HG03521 (cell line): Measurements from ENCODE around the gene RABGEF1.
"Not testable (repeated sequence)": the region's sequence is repeated elsewhere in the genome, so short reads cannot be mapped to it uniquely, and the experiment has no call there.

Experiments used
- ATAC-seq: cut with Tn5 transposase; IDR thresholded peaks from one replicate; pipeline ENCODE4 v1.9.1; 2021; ENCODE audit warnings: mild to moderate bottlenecking, moderate library complexity; ENCODE audit not compliant: unreplicated experiment

The RABGEF1 gene

GRCh38 chr7:66740302-66740979, at the start of gene RABGEF1:
TSS of gene RABGEF1 (plus strand) at chr7:66740733. CDS start at chr7:66771900, 31,167 bp downstream.
- ATAC-seq: peak; percentile 78

- ATAC-seq: no peak
Observed at GRCh38 chr7:66693331-66693730, 47.2 kb upstream of the RABGEF1 start.

- ATAC-seq: no peak
Observed at GRCh38 chr7:66694286-66694685, 46.2 kb upstream of the RABGEF1 start.

DNA sequence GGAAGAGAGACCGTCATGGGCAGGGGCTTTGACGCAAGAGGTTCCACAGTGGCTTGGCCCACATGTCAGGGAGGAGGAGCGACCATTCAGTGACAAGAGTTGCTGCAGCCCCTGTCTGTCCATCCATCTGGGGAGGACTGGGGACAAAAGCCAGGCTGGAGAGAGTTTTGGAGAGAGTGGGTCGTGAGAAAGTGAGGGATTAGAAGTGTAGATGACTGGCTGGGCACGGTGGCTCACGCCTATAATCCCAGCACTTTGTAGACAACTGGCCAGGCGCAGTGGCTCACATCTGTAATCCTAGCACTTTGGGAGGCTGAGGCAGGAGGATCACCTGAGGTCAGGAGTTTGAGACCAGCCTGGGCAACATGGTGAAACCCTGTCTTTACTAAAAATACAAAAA, 45.1 kb upstream of the RABGEF1 start:
- not testable (repeated sequence) for ATAC-seq

GRCh38 chr7:66696134-66696533, 44.4 kb upstream of the RABGEF1 start:
- ATAC-seq: not testable (repeated sequence)

DNA sequence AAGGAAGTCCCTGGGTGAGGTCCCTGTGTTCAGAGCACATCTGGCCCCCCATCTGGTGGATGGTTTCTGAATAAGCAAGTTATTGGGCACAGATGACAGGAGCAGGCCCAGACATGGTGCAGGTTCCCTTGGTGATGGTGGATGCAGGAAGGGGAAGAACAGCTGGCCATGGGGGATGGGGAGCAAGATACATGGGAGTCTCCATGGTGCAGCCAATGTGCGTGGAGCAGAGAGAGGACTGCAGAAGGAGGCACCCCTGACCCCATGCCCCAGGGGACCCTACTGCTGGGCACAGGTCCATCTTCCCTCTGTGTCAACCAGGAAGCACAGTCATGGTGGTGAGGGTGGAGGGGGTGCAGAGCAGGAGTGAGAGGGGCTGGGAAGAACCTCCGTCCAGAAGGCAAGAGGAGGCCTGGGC, 43.8 kb upstream of the RABGEF1 start:
- ATAC-seq: no peak

GRCh38 chr7:66697449-66698438, 42.8 kb upstream of the RABGEF1 start:
- ATAC-seq: no peak

GRCh38 chr7:66698652-66699205, 41.8 kb upstream of the RABGEF1 start:
- ATAC-seq: no peak

- no peak for ATAC-seq
Observed at GRCh38 chr7:66699998-66700397, 40.5 kb upstream of the RABGEF1 start.

- no peak for ATAC-seq
Observed at GRCh38 chr7:66700633-66701131, 39.9 kb upstream of the RABGEF1 start.

GRCh38 chr7:66707825-66708224, 32.7 kb upstream of the RABGEF1 start:
- no peak for ATAC-seq

- not testable (repeated sequence) for ATAC-seq
Observed at GRCh38 chr7:66710752-66711151, 29.8 kb upstream of the RABGEF1 start.

- ATAC-seq: no peak
Observed at GRCh38 chr7:66713687-66714086, 26.8 kb upstream of the RABGEF1 start.

- not testable (repeated sequence) for ATAC-seq
Observed at GRCh38 chr7:66716634-66717033, 23.9 kb upstream of the RABGEF1 start.

DNA sequence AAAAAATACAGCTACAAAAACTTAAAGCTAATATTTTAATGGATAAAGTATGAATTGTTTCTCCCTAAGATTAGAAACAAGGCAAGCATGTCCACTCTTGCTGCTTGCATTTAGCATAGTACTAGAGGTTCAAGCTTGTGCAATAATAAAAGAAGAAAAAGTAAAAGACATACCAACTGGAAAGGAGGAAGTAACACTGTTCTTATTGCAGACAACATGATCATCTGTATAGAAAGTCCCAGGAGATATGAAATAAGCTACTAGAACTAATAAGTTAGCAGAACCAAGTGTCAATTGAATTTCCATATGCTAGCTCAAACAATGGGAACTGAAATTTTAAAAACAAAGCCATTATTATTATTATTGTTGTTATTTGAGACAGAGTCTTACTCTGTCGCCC, 20.0 kb upstream of the RABGEF1 start:
- ATAC-seq: no peak

GRCh38 chr7:66725843-66726242, 14.7 kb upstream of the RABGEF1 start:
- no peak for ATAC-seq

DNA sequence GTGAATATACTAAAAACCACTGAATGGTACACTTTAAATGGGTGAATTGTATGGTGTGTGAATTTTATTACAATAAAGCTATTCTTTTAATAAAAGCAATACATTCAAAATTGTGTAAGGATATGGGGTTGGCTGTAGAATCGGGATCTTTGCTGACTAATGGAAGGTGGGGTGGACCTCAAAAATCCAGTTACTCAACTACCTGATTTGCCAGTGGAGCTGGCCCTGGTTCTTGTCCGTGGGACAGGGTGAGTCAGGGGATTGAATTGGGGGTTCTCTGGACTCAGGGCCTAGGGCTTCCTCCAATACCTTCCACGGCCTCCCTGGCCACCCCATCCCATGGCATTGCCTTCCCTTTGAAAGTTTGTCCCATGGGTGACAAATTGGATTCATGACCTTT, 13.5 kb upstream of the RABGEF1 start:
- no peak for ATAC-seq

DNA sequence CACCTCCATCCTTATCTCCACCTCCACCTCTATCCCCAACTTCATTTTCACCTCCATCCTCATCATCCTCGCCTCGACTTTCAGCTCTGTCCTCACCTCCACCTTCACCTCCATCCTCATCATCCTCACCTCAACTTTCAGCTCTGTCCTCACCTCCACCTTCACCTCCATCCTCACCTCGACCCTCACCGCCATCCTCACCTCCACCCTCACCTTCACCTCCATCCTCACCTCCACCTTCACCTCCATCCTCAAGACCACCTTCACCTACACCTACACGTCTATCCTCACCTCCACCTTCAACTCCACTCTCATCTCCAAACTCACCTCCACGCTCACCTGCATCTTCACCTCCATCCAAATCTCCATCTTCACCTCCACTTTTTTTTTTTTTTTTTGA, 12.0 kb upstream of the RABGEF1 start:
- ATAC-seq: no peak

DNA sequence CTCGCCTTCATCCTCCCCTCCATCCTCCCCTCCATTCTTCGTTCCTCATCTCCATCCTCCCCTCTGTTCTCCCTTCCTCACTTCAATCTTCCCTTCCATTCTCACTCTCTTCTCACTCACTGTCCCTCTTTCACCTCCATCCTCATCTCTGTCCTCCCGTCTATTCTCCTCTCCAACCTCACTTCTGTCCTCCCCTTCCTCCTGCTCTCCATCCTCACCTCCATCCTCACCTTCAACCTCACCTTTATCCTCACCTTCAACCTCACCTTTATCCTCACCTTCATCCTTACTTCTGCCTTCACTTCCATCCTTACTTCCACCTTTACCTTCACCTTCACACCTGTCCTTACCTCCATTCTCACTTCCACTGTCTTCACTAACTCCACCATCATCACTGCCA, 11.3 kb upstream of the RABGEF1 start:
- no peak for ATAC-seq

DNA sequence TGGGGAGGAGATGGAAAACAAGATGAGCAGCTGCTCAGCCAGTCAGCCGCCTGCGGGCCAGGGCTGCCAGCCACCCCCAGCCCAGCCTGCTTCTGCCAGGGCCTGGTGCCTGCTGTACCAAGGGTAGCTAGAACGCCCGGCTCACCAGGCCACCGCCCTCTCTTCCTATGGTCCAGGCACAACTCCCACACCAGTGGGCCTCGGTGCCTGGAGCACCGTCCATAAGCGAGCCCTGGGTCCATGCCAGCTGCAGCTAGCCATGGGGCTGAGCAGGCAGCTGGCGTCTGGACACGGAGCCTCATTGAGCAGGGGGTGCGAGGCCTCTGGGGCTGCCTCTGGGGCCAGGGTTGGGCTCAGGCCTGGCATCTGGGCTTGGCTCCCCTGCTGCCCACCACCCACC, 8.5 kb upstream of the RABGEF1 start:
- no peak for ATAC-seq

DNA sequence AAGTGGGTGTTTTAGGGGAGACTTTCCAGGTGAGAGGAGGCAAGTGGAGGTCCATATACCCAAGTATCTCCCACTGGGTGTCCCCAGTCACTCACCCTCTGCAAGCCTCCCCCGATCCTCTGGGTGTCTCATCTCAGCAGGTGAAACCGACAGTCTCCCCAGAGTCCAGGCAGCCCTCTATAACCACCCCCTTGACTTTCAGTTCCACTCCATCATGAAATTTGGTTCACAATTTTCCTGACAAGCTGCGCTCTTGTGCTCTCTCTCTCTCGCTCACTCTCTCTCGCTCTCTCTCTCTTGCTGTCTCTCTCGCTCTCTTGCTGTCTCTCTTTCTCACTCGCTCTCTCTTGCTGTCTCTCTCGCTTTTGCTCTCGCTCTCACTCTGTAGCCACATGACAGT, 8.1 kb upstream of the RABGEF1 start:
- no peak for ATAC-seq
